ENCODE data around the gene RNF113B. TPM values are rescaled to one million over a fixed set of nuclear protein-coding genes. Genes with fewer than 3 reads are reported as not detected.
A peak's percentile ranks its signal among the peaks of the same experiment; 100 is the strongest.

The RNF113B gene
- total and polyA plus RNA-seq, 2 of the 13 experiments (the other 11 are each of a cell fraction or from before 2014, with no cell fraction given) = not detected

GRCh38 chr13:98188544-98189166 lies 11.6 kb upstream of the RNF113B start (continued):
- TF ChIP-seq RFX1 (IDR thresholded peaks at IDR 0.05) (no peak), TRIM24 (CRISPR knock-in tag; IDR thresholded peaks at IDR 0.05) (no peak), ZNF225 (CRISPR knock-in tag; IDR thresholded peaks at IDR 0.05) (no peak), ZFX (CRISPR knock-in tag; IDR thresholded peaks at IDR 0.05; ENCODE audit: low read depth) (peak; percentile 29; the same call in 1 of the 2 replicates), ATF1 (CRISPR knock-in tag; IDR thresholded peaks at IDR 0.05) (no peak), ZNF510 (CRISPR knock-in tag; IDR thresholded peaks at IDR 0.05; ENCODE audit: low read depth) (no peak), E2F2 (CRISPR knock-in tag; IDR thresholded peaks at IDR 0.05; ENCODE audit: borderline replicate concordance) (no peak), ZNF691 (CRISPR knock-in tag; IDR thresholded peaks at IDR 0.05; ENCODE audit: borderline replicate concordance, low read depth) (0 out of 2 replicates have a peak, but pooled peaks have one; percentile 22), ZNF331 (CRISPR knock-in tag; IDR thresholded peaks at IDR 0.05) (no peak), ZFY (CRISPR knock-in tag; IDR thresholded peaks at IDR 0.05) (no peak), TAF15 (IDR thresholded peaks at IDR 0.05; ENCODE audit: low read depth, low read length, poor library complexity, severe bottlenecking) (no peak), ZMYM4 (CRISPR knock-in tag; IDR thresholded peaks at IDR 0.05) (0 out of 2 replicates have a peak, but pooled peaks have one; percentile 25), HMG20A (CRISPR knock-in tag; IDR thresholded peaks at IDR 0.05; ENCODE audit: borderline replicate concordance) (no peak), YEATS2 (CRISPR knock-in tag; IDR thresholded peaks at IDR 0.05; ENCODE audit: borderline replicate concordance) (no peak), ZFP37 (CRISPR knock-in tag; IDR thresholded peaks at IDR 0.05; ENCODE audit: borderline replicate concordance) (no peak), ADNP (CRISPR knock-in tag; IDR thresholded peaks at IDR 0.05) (no peak), CREB1 (IDR thresholded peaks at IDR 0.05) (no peak), CREB1 (CRISPR knock-in tag; IDR thresholded peaks at IDR 0.05) (no peak), RBM22 (optimal IDR thresholded peaks at IDR 0.05; ENCODE audit: low read length) (peak; percentile 62), ELF4 (CRISPR knock-in tag; IDR thresholded peaks at IDR 0.05; ENCODE audit: borderline replicate concordance) (no peak), HDAC1 (CRISPR knock-in tag; IDR thresholded peaks at IDR 0.05) (0 out of 2 replicates have a peak, but pooled peaks have one; percentile 20), SMYD3 (CRISPR knock-in tag; IDR thresholded peaks at IDR 0.05) (no peak)
